AG04450 (cell line): ENCODE results near the gene PITPNM3. TPM values are rescaled to one million over a fixed set of nuclear protein-coding genes. Genes with fewer than 3 reads are reported as not detected.
"Not testable (repeated sequence)": the region's sequence is repeated elsewhere in the genome, so short reads cannot be mapped to it uniquely, and the experiment has no call there.

Source experiments
- CTCF ChIA-PET: fragments of 300-600, 350-600 bp; formaldehyde crosslinking; extraction: SDS; loops from one replicate; lab custom pipeline; 2022; ENCODE audit warnings: antibody characterized with exemption, inconsistent platforms; lab: Charles Lee
- POLR2A ChIA-PET: fragments of 350-600 bp; formaldehyde crosslinking; extraction: SDS; loops from one replicate; lab custom pipeline; 2021; ENCODE audit warnings: antibody characterized with exemption, inconsistent platforms; lab: Yijun Ruan, JAX
- DNase-seq: peaks from one replicate; pipeline ENCODE4 v3.0.0-alpha.2; 2011; ENCODE audit warnings: low read depth, low spot score
- H3K27ac ChIP-seq: one replicate; pipeline ENCODE4 v1.5.1; 2012; ENCODE audit warnings: low read depth, low read length, control low read depth
- H3K27me3 ChIP-seq: one replicate; pipeline ENCODE4 v1.6.0; 2012; ENCODE audit warnings: low read length; ENCODE audit not compliant: control insufficient read depth, insufficient read depth
- H3K4me3 ChIP-seq: 2 replicates; pipeline ENCODE4 v1.5.1; 2011; ENCODE audit warnings: mild to moderate bottlenecking, low read depth, low read length, control low read depth
- H3K9me3 ChIP-seq: 2 replicates; pipeline ENCODE4 v1.5.1; 2012; ENCODE audit warnings: low read length; ENCODE audit not compliant: control insufficient read depth, insufficient read depth
- polyA plus RNA-seq: library from polyadenylated mRNA; depleted of rRNA; stranded (reverse); fragments of >200 nt; gene quantifications from 2 replicates; pipeline ENCODE4 v1.2.3, GENCODE V29; 2011
- TF ChIP-seq, protein P1 (sequence below): IDR thresholded peaks from 2 replicates; pipeline ENCODE4 v1.5.1; 2011; ENCODE audit warnings: low read depth, low read length, control low read depth, inconsistent platforms

PITPNM3 gene
- polyA plus RNA-seq, 1 experiment = 0.38 TPM

DNA sequence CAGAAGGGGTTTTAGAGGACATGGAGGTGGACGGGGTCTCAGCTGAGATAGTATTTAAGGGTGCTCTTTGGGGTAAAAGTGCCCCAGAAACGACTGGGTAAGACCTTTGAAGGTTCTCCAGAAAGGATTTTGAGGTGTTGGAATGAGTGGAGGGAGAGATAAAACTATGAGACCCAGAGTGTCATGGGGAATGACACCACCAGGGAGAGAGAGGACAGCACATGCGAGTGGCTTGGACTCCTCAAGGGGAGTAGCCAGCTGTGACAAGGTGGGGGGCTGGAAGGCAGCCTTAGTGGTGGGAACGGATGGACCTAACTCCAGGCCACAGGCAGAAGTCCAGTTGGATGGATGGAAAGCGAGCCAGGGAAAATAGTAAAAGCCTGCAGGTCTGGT, 19.2 kb upstream of the PITPNM3 start:
- no peaks in the 10 kb centered on the region; the same call in 1 of the 2 replicates for H3K9me3 ChIP-seq
- CTCF ChIA-PET = no interaction called here
- H3K27me3 ChIP-seq = no peaks in the 10 kb centered on the region
- POLR2A ChIA-PET = no interaction called here
- no peak overlapping the region for H3K4me3 ChIP-seq
- DNase-seq = no peak
- TF ChIP-seq, protein P1, sequence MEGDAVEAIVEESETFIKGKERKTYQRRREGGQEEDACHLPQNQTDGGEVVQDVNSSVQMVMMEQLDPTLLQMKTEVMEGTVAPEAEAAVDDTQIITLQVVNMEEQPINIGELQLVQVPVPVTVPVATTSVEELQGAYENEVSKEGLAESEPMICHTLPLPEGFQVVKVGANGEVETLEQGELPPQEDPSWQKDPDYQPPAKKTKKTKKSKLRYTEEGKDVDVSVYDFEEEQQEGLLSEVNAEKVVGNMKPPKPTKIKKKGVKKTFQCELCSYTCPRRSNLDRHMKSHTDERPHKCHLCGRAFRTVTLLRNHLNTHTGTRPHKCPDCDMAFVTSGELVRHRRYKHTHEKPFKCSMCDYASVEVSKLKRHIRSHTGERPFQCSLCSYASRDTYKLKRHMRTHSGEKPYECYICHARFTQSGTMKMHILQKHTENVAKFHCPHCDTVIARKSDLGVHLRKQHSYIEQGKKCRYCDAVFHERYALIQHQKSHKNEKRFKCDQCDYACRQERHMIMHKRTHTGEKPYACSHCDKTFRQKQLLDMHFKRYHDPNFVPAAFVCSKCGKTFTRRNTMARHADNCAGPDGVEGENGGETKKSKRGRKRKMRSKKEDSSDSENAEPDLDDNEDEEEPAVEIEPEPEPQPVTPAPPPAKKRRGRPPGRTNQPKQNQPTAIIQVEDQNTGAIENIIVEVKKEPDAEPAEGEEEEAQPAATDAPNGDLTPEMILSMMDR = no peak
- peak overlapping the region; percentile 61 for H3K27ac ChIP-seq

DNA sequence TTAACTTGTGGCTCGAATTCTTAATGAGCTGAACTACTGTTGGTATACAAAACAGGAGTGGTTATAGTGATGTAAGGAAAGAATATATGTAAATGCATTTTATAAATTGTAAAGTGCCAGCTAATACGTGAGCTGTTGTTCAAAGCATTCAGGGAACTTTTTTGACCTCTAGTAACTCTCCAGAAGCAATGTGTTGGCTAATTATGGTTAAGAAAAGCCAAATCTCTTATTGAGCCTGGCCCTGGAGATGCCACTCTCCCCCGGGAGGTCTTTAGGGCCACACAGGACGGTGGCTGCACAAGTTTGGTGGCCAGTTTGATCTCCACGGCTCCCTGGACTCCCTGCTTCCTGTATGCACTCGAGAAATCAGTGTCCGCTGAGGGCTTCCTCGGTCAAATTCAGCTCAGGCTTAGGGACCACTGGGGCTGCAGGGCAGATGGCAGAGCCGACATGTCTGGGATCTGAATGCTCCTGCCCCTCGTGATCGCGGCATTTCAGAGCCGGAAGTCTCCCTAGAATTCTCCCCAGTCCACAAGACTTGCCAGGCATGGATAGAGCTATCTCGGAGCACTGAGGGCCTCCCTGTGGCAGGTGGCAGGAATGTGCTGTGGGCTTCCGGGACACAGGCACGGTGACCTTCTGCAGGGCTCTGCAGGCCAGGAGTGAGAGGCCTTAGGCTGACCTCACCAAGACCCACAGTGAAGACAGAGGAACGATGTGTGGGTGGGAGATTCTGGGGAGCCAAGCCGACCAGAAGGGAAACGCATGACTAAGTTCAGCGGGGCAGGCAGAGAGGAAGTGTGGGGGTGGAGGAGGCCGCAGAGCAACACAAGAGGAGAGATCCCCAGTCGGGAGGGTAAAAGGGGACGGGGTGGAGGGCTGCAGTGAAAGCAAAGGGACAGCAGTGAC, 18.6 kb upstream of the PITPNM3 start:
- ChIA-PET CTCF (no interaction called here), POLR2A (no interaction called here)
- H3K4me3 ChIP-seq = no peak overlapping the region
- H3K9me3 ChIP-seq = no peaks in the 10 kb centered on the region; the same call in 1 of the 2 replicates
- DNase-seq = peak; percentile 16
- no peaks in the 10 kb centered on the region for H3K27me3 ChIP-seq
- H3K27ac ChIP-seq = peak overlapping the region; percentile 61
- TF ChIP-seq, protein P1 = peak; percentile 17; the same call in 1 of the 2 replicates

DNA sequence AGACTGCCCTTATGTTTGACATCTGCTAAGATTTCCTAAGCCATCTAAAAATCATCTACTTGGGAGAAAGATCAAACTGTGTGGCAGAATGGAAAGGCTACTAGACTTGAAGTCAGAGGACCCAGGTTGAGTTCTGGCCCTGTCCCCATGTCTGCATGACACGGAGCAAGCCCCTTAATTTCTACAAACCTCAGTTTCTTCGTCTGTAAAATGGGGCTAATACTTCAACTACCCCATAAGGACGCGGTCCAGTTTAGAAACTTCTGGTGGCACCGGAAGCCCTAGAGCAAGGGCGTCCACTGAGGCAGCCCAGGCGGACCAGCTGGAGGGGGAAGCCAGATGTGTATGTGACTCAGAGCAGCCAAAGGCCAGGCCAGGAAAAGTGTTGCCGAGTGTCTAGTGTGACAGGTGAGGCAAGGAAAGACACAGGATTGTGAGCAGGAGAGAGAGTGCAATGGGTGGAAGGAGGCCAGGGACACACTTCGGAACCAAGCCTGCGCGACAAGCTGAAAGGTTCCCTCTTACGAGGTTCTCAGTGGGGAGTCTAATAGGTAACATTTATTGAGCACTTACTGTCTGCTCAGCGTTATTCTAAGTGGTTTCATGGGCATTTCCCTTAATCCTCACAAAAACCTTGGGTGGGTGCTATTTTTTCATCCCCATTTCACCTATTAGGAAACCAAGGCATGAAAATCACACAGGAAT, 17.8 kb upstream of the PITPNM3 start:
- POLR2A ChIA-PET = no interaction called here
- CTCF ChIA-PET = no interaction called here
- no peak overlapping the region for H3K4me3 ChIP-seq
- H3K27me3 ChIP-seq = no peaks in the 10 kb centered on the region
- no peak overlapping the region for H3K27ac ChIP-seq
- H3K9me3 ChIP-seq = no peaks in the 10 kb centered on the region; the same call in 1 of the 2 replicates
- DNase-seq = no peak
- TF ChIP-seq, protein P1 = no peak

DNA sequence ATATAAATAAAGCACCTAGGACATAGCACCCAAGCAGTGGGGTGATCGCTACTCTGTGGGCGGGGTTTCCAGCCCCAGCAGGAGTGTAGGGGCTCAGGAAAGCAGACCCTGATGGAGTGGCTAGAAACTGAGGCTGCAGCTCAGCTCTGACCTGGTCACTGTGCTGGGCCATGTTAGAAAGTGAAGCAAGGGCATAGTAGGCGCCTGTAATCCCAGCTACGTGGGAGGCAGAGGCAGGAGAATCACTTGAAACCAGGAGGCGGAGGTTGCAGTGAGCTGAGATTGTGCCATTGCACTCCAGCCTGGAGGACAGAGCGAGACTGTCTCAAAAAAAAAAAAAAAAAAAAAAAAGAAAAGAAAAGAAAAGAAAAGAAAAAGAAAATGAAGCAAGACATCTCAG, 17.1 kb upstream of the PITPNM3 start:
- POLR2A ChIA-PET, CTCF ChIA-PET, H3K27ac ChIP-seq, DNase-seq, H3K27me3 ChIP-seq, H3K9me3 ChIP-seq, H3K4me3 ChIP-seq: not testable (repeated sequence)

DNA sequence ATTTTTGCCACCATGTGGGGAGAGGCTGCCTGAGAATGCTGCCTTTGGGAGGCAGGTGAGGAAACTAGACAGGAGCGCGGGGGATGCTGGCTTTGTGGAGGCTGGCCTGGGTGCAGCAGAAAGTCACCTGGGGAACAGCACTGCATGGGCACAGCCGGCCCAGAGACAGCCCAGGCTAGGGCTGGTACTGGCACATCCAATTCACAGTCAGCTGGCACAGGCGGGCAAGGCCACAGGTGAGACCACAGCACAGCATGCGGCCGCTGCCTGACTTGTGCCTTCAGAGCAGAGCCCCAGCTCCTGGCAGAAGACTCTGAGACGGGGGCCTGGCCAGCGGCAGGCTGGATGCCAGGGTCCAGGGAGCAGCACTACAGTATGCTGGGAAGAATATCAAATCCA, 16.6 kb upstream of the PITPNM3 start:
- CTCF ChIA-PET = no interaction called here
- TF ChIP-seq, protein P1 = no peak
- Histone ChIP-seq H3K27me3 (no peaks in the 10 kb centered on the region), H3K27ac (no peak overlapping the region), H3K4me3 (no peak overlapping the region), H3K9me3 (no peaks in the 10 kb centered on the region; the same call in 1 of the 2 replicates)
- POLR2A ChIA-PET = no interaction called here
- no peak for DNase-seq
